Central memory CD8-positive, alpha-beta T cell (primary cell): ENCODE data around the gene ITIH4.

ENCODE experiments used
- ATAC-seq: fragments of 150-1000 bp; cut with Tn5 transposase; replicated peaks from 2 replicates; pipeline ENCODE4 v1.10.0; 2022; ENCODE audit warnings: mild to moderate bottlenecking, moderate FRiP score, moderate number of reproducible peaks; ENCODE audit not compliant: poor library complexity, severe bottlenecking; ENCODE audit errors: extremely low read depth
- DNase-seq, 2 donors: peaks; one replicate each; pipeline ENCODE4 v3.0.0; 2021; ENCODE audit warnings: low spot score in 2 of 2
- H3K27ac Mint-ChIP-seq: one replicate; pipeline ENCODE4 v1.8.0; 2022; ENCODE audit warnings: low read depth, mild to moderate bottlenecking, moderate library complexity, mixed read lengths
- H3K27me3 Mint-ChIP-seq: one replicate; pipeline ENCODE4 v1.8.0; 2022; ENCODE audit warnings: mixed read lengths
- H3K36me3 Mint-ChIP-seq: one replicate; pipeline ENCODE4 v1.8.0; 2022; ENCODE audit warnings: mild to moderate bottlenecking, moderate library complexity, mixed read lengths; ENCODE audit not compliant: insufficient read depth
- H3K4me1 Mint-ChIP-seq: one replicate; pipeline ENCODE4 v1.8.0; 2022; ENCODE audit warnings: mixed read lengths
- H3K4me3 Mint-ChIP-seq: one replicate; pipeline ENCODE4 v1.8.0; 2022; ENCODE audit warnings: mild to moderate bottlenecking, moderate library complexity, mixed read lengths
- H3K9me3 Mint-ChIP-seq: one replicate; pipeline ENCODE4 v1.8.0; 2022; ENCODE audit warnings: mixed read lengths

The ITIH4 gene

DNA sequence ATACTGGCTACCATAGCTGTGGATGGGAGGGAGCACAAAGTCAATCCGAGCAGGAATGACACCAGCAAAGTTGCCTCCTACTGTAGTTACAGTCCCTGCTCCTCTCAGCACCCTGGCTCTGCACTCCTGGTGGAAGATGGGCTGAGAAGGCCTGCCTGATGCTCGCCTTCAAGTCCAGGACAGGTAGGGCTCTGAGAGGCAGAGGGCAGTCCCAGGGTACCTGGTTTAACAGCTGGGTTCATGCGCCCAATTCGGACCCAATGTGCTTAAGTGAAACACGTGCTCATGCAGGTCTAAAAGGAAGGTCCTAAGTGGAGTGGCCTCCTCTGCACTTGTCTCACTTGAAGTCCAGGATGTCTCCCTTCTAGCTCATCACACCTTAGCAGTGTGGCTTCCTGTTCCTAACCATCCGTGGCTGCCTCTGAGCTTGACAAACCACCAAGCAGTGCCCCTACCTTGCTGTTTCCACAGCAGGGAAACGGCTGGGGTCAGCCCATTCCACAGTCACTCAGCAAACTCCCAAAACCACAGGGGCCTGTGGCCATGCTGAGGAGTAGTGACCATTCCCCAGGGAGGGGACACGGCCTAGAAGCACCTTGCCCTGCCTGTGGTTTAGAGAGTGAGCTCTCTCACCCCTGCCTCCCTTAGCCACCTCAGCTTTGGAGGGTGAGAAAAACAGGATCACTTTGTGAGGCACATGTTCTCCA is 8.2 kb upstream of the ITIH4 start:
- H3K27me3 Mint-ChIP-seq, result no peaks in the 10 kb centered on the region
- no peaks in the 10 kb centered on the region for H3K9me3 Mint-ChIP-seq
- peaks cover 16% of the 10 kb centered on the region for H3K36me3 Mint-ChIP-seq

GRCh38 chr3:52836986-52837385 is 6.5 kb upstream of the ITIH4 start:
- Mint-ChIP-seq H3K4me3 (no peak overlapping the region), H3K27ac (peak overlapping the region; percentile 35)

More for the DNA sequence above, 8.2 kb upstream of the ITIH4 start:
- ATAC-seq (peak; percentile 88), DNase-seq (no peak)
- H3K4me3 Mint-ChIP-seq, result peak overlapping the region; percentile 28
- peaks cover 39% of the 10 kb centered on the region for H3K4me1 Mint-ChIP-seq
- H3K27ac Mint-ChIP-seq, result no peak overlapping the region

DNA sequence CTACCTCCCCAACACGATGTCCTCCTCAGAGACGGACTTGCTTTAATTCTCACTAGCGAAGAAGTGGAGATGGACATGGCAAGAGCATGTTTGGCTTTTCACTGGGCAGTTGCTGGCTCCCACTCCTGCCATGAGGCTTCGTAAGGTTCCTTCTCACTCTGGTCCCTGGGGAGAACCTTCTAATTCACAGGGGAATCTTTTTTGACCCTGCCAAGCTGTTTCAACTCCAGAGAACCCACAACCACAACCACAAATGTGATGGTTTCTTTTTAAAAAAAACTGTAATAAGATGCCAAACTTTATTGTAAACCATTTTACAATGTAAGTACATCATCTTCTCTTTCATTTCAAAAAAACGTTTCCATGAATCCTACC is 6.0 kb upstream of the ITIH4 start:
- no peaks in the 10 kb centered on the region for H3K9me3 Mint-ChIP-seq
- peaks cover 39% of the 10 kb centered on the region for H3K4me1 Mint-ChIP-seq
- ATAC-seq (no peak), DNase-seq (no peak)
- peaks cover 11% of the 10 kb centered on the region for H3K36me3 Mint-ChIP-seq
- peak overlapping the region; percentile 35 for H3K27ac Mint-ChIP-seq
- no peak overlapping the region for H3K4me3 Mint-ChIP-seq
- H3K27me3 Mint-ChIP-seq, result no peaks in the 10 kb centered on the region

More at GRCh38 chr3:52836986-52837385, 6.5 kb upstream of the ITIH4 start:
- Mint-ChIP-seq H3K4me1 (peaks cover 39% of the 10 kb centered on the region), H3K36me3 (peaks cover 14% of the 10 kb centered on the region), H3K27me3 (no peaks in the 10 kb centered on the region), H3K9me3 (no peaks in the 10 kb centered on the region)
- no peak for DNase-seq
- no peak for ATAC-seq

DNA sequence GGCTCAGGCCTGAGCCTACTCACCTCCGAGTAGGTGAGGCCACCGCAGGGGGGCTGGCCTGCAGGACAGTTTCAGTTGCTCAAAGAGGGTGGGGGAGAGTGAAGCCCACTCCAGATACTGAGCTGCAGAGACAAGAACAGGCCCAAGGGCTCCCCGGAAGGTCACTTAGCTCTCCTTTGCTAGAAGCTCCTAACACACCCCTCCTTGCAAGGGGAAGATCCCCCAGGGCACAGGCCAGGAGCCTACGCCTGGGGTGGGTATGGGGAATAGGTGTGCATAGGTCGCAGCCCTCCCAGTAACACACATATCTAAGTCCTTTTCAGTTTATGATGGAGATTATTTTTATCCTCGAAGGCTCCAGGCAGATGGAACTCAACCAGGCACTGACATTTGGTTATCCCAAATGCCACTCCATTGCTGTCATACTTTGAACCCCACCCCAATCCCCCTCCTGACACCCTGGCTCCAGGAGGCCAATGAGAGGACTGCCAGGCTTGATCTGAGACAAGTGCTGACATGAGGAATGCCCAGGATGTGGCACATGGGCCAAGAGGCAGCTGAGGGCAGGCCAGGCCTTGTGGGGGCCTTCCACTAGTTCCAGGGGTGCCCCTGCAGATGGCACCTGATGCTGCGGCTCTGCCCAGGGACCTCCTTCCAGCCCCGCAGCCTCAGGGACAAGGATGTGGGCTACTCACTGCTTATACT is 5.4 kb upstream of the ITIH4 start:
- no peaks in the 10 kb centered on the region for H3K27me3 Mint-ChIP-seq
- no peak overlapping the region for H3K27ac Mint-ChIP-seq
- ATAC-seq (no peak), DNase-seq (no peak)
- no peaks in the 10 kb centered on the region for H3K9me3 Mint-ChIP-seq
- H3K4me1 Mint-ChIP-seq, result peaks cover 39% of the 10 kb centered on the region
- peaks cover 11% of the 10 kb centered on the region for H3K36me3 Mint-ChIP-seq
- no peak overlapping the region for H3K4me3 Mint-ChIP-seq

DNA sequence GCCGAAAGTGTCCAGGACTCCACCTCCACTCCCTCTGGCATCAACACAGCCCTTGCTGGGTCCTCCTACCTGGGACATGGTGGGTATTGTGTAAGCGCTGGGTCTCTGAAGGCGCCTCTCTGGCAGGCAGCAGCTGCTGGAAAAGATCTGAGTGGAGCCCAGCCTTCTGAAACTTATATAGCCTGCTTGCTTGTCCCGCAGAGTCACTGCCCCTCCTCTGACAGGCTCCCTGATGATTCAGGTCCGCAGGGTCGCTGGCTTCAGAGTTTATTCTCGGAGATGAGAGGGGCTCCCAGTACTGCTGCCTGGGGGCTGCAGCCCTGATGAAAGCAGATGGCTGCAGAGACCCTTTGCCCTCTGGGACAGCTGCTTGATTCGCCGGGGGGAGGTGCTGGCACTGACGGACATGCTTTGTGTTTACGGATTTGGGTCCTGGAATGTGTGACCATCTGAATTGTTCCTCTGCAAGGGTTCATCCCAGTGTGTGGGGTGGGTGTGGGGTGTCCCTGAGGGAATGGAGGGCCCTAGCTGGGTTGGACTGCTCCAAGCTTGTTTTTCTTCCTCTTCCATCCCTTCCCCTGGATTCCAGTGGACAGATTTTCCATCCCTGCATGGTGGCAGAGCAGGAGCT is 4.5 kb upstream of the ITIH4 start, which contains the start of gene MUSTN1:
Gene MUSTN1 (minus strand): TSS at position 149 of the 631 bp plus-strand sequence. CDS start 71 bp downstream, at position 78.
- Mint-ChIP-seq H3K4me3 (no peak within 1 kb of the TSS), H3K36me3 (peaks cover 11% of the 10 kb centered on the region), H3K27ac (peak within 1 kb of the TSS; percentile 9), H3K4me1 (peaks cover 35% of the 10 kb centered on the region), H3K27me3 (no peaks in the 10 kb centered on the region), H3K9me3 (no peaks in the 10 kb centered on the region)
- ATAC-seq (no peak), DNase-seq (no peak)

GRCh38 chr3:52833202-52833601 is 2.7 kb upstream of the ITIH4 start:
- no peaks in the 10 kb centered on the region for H3K27me3 Mint-ChIP-seq
- ATAC-seq, result no peak
- H3K36me3 Mint-ChIP-seq, result peaks cover 7% of the 10 kb centered on the region
- H3K4me1 Mint-ChIP-seq, result peaks cover 17% of the 10 kb centered on the region
- H3K27ac Mint-ChIP-seq, result no peak overlapping the region
- DNase-seq, result no peak
- H3K4me3 Mint-ChIP-seq, result no peak overlapping the region
- H3K9me3 Mint-ChIP-seq, result no peaks in the 10 kb centered on the region

DNA sequence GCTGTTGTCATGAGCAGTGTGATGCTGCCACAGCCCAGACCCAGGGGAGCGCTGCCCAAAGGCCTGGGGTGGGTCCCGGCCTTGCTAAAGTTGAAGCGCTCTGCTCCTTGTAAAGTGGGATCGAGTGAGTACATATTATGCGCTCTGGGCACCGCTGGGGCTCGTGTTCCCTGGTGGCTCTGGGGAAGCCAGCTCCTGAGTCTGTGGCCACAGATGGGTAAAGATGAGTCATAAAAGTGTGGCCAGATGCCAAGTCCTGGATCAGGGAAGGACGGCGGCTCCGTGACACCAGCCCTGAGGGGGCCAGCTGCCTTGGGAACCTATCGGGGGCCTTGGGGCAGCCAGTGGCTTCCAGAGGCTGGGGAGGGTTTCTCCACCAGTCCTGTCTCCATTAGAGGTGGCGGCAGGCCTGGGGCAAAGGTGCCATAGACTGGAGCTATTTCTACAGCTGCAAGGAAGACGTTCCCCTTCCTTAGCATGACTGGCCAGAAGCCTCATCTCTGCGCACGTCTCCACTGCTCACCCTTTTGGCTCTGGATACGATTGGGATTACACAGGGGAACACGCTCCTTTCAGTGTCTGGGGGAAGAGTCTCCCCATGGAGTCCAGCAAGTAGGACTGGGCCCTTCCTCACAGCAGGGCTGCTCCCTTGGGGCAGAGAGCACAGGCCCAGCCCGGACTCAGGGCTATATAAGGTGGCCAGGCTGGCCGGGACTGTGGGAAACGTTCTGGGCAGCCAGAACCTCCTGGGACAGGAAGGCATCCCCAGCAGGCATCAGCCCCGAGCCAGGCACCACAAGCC is 1.2 kb upstream of the ITIH4 start:
- no peak for ATAC-seq
- H3K36me3 Mint-ChIP-seq, result peaks cover 11% of the 10 kb centered on the region
- no peak for DNase-seq
- peaks cover 4% of the 10 kb centered on the region for H3K4me1 Mint-ChIP-seq
- no peaks in the 10 kb centered on the region for H3K27me3 Mint-ChIP-seq
- no peaks in the 10 kb centered on the region for H3K9me3 Mint-ChIP-seq
- peak overlapping the region; percentile 53 for H3K27ac Mint-ChIP-seq
- H3K4me3 Mint-ChIP-seq, result no peak overlapping the region

DNA sequence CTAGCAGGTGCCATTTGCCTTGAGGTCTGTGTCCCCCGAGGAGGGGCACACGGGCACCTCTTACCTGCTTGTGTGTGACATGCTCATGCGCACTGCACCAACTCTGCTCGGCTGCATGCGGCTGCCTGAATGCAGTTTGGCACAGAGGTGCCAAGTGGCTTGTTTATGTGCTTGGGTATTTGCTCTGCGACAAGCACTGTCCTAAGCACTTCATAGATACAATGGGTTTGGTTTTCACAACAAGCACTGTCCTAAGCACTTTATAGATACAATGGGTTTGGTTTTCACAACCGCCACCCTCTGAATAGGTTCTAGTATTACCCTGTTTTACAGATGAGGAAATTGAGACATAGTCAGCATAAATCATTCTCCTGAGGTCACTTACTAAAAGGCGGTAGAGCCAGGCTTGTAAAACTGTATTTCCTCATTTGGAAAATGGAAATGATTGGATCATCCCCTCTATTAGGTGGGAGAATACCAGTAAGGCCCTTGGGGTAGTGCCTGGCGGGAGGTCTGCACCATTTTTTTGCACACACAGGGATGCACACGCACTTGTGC is 487 bp downstream of the ITIH4 start:
- ATAC-seq (no peak), DNase-seq (no peak)
- H3K9me3 Mint-ChIP-seq, result no peaks in the 10 kb centered on the region
- H3K4me3 Mint-ChIP-seq, result no peak overlapping the region
- no peak overlapping the region for H3K27ac Mint-ChIP-seq
- H3K27me3 Mint-ChIP-seq, result no peaks in the 10 kb centered on the region
- H3K36me3 Mint-ChIP-seq, result peaks cover 5% of the 10 kb centered on the region
- H3K4me1 Mint-ChIP-seq, result no peaks in the 10 kb centered on the region

GRCh38 chr3:52829482-52829881 is 990 bp downstream of the ITIH4 start:
- Mint-ChIP-seq H3K4me3 (no peak overlapping the region), H3K9me3 (no peaks in the 10 kb centered on the region), H3K36me3 (peaks cover 4% of the 10 kb centered on the region), H3K27ac (no peak overlapping the region), H3K27me3 (no peaks in the 10 kb centered on the region), H3K4me1 (no peaks in the 10 kb centered on the region)
- DNase-seq, result no peak
- no peak for ATAC-seq

GRCh38 chr3:52827866-52828376 is 2.6 kb downstream of the ITIH4 start:
- ATAC-seq (no peak), DNase-seq (no peak)
- Mint-ChIP-seq H3K4me1 (no peaks in the 10 kb centered on the region), H3K36me3 (peaks cover 5% of the 10 kb centered on the region), H3K4me3 (no peak overlapping the region), H3K27me3 (no peaks in the 10 kb centered on the region), H3K9me3 (no peaks in the 10 kb centered on the region), H3K27ac (no peak overlapping the region)

DNA sequence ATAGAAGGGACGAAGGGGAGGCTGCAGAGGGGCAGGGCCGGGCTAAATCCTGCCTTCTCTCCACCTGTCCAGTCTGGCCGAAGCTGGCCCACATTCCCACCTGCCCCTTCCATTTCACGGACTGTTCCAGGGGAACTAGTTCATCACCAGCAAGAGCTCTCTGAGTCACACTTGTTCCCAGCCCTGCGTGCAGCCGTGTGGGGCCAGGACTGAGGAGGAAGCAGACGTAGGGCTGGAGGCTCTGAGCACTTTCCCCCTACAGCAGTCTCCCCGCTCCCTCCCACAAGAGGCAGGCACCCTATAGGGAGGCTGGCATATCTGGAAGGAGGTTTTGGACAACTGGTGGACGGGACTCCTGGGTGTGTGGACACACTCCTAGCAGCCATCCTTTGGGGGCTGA is 3.0 kb downstream of the ITIH4 start:
- Mint-ChIP-seq H3K4me3 (no peak overlapping the region), H3K27me3 (no peaks in the 10 kb centered on the region), H3K4me1 (no peaks in the 10 kb centered on the region), H3K27ac (no peak overlapping the region), H3K9me3 (no peaks in the 10 kb centered on the region), H3K36me3 (peaks cover 5% of the 10 kb centered on the region)
- DNase-seq (no peak), ATAC-seq (no peak)

DNA sequence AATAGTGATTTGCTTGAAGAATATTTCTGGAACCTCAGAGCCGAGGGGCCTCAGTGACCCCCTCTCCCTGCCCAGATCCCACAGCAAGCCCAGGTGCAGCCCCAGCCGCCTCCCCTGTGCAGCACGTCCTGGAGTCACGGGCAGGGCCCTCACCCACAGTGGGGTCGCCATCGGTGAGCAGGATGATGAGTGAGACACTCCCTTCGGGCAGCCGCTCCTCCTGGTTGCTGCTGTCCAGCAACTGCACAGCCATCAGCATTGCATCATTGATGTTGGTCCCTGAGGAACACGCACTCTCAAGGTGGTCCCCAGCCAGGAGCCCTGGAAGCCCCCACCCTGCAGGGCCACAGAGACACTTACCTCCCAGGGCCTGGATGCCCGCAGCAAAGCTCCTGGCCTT is 6.4 kb downstream of the ITIH4 start:
- no peaks in the 10 kb centered on the region for H3K27me3 Mint-ChIP-seq
- ATAC-seq (no peak), DNase-seq (no peak)
- H3K9me3 Mint-ChIP-seq, result no peaks in the 10 kb centered on the region
- H3K4me1 Mint-ChIP-seq, result no peaks in the 10 kb centered on the region
- H3K4me3 Mint-ChIP-seq, result no peak overlapping the region
- H3K27ac Mint-ChIP-seq, result no peak overlapping the region
- peaks cover 5% of the 10 kb centered on the region for H3K36me3 Mint-ChIP-seq
